GM19438 (cell line): ENCODE data around the gene TPO.
"Not testable (repeated sequence)": the region's sequence is repeated elsewhere in the genome, so short reads cannot be mapped to it uniquely, and the experiment has no call there.

Experiments
- ATAC-seq: cut with Tn5 transposase; IDR thresholded peaks from one replicate; pipeline ENCODE4 v1.9.1; 2021; ENCODE audit warnings: low read depth; ENCODE audit not compliant: unreplicated experiment

TPO gene

DNA sequence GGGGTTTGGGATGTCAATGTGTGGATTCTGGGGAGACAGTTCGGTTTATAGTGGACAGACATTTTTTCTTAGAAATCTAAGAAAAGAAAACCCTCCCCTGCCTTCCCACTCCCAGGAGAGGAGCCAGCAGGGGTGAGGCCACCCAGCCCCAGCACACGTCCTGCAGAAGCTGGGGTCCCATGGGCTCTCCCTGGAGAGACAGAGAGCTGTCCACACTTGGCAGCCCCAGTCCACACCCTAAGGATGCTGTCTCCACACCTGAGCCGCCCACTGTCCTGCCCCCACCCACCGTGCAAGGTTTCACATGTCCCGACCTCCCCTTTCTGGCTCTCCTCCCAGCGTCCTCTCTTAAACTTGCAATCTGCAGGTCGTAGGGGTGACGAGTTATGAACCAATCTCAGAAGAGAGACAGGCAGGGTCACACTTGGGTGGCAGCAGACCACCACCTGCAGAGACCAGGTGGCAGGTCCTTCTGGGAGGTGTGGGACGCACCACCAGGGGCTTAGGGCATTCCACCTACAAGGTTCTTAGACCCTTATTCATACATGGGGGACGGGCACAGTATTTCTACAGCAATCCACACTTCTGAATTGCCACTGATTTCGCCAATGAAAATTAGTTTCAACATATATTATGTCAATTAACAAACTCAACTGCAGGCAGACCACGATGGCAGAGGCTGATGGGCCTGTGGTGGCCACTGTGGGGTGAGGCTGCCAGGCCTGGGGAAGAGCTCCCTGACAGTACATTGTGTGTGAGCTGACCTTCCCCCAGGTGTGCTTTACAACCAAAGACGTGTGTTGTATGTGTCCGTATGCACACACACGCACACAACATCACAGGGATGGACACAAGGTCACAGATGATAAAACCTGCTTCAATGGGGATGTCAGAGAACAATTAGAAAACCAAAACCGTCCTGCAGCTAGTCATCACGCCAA, 158.5 kb downstream of the TPO start:
- ATAC-seq = no peak

DNA sequence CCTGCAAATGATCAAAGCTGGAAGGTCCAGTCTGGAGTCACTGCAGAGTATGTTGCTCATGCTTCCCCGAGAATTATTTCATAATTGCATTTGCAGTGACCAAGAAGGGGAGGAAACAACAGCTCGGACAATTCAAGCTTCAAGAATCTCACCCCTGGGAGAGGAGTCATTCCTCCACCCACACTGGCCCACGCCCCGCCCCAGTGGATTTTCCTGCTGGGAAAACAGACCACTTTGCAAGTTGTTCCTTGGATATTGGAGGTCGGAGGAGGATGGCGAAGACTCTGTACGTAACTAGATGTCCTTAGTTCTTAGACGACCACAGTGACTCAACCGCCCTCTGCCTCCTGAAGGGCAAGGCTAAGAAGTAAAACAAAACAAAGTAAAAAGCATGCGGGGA, 159.4 kb downstream of the TPO start:
- ATAC-seq = no peak

DNA sequence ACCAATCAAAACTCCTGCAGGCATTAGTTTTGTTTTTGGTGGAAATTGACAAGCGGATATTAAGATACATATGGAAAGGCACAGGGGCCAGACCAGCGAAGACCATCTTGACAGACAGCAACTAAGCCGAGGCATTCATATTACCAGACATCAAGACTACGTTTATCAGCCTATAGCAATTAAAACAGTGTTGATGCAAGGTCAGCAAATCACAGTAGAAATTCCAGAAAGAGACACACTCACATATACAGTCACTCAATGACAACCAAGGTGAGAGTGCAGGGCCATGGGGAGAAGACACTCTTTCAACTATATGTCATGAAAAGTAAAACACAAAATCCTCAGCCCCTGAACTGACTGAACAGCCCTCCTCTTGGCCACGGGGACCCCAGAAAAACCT, 164.6 kb downstream of the TPO start:
- ATAC-seq = no peak

DNA sequence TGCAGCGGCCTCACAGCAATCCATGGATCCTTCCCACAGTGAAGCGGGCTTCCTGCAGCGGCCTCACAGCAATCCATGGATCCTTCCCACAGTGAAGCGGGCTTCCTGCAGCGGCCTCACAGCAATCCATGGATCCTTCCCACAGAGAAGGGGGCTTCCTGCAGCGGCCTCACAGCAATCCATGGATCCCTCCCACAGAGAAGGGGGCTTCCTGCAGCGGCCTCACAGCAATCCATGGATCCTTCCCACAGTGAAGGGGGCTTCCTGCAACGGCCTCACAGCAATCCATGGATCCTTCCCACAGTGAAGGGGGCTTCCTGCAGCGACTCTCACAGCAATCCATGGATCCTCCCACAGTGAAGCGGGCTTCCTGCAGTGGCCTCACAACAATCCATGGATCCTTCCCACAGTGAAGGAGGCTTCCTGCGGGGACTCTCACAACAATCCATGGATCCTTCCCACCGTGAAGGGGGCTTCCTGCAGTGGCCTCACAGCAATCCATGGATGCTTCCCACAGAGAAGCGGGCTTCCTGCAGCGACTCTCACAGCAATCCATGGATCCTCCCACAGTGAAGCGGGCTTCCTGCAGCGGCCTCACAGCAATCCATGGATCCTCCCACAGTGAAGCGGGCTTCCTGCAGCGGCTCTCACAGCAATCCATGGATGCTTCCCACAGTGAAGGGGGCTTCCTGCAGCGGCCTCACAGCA, 168.1 kb downstream of the TPO start:
- not testable (repeated sequence) for ATAC-seq

DNA sequence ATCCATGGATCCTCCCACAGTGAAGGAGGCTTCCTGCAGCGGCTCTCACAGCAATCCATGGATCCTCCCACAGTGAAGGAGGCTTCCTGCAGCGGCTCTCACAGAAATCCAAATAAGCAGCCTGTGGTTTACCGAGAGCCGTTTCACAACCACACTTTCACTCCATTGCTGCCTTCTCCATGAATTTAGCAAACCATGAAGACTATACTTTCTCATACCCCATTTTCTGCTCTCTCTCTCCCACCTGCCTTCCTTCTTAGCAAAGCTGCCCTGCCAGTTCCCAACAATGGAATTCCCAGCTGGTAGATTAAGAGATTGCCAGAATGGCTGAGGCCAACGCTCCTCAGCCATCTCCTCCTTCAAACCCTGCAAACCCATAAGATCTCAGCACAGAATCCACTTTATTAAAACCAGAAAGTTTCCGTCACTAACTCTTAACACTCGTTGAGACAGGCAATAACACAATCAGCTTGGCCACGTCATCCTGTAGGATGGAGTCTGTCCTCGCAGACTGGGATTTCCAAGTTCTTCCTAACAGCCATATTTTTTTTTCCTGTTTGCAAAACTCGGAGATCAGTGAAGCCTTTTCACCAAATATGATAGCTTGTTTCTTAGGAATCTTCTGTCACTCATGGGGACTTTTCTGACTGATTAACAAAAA, 168.8 kb downstream of the TPO start:
- no peak for ATAC-seq

DNA sequence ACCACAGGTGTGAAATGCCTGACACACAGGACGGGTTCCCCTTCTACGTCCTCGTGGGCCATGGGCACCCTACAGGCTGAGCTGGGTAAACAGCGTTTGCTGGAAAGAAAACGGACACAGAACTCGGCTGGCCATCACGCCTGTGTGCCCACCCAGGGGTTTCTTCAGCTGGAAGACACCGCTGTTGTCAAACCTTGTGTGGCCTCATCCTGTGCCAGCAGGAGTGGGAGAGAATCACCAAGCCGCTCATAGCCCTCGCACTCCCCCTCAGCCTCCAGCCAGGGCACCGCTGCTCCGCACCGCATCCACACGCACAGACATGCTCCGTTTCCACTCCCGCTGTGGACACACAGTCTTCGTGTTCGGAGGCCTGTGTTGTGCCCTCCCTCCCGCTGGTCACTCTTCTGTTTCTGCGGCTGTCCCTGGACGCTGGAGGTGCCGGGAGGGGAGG, 169.7 kb downstream of the TPO start:
- no peak for ATAC-seq

GRCh38 chr2:1584051-1584531, 170.8 kb downstream of the TPO start:
- ATAC-seq = no peak

- no peak for ATAC-seq
Observed at GRCh38 chr2:1584691-1585485, 171.6 kb downstream of the TPO start.

- ATAC-seq = no peak
Observed at GRCh38 chr2:1585635-1586034, 172.4 kb downstream of the TPO start.

DNA sequence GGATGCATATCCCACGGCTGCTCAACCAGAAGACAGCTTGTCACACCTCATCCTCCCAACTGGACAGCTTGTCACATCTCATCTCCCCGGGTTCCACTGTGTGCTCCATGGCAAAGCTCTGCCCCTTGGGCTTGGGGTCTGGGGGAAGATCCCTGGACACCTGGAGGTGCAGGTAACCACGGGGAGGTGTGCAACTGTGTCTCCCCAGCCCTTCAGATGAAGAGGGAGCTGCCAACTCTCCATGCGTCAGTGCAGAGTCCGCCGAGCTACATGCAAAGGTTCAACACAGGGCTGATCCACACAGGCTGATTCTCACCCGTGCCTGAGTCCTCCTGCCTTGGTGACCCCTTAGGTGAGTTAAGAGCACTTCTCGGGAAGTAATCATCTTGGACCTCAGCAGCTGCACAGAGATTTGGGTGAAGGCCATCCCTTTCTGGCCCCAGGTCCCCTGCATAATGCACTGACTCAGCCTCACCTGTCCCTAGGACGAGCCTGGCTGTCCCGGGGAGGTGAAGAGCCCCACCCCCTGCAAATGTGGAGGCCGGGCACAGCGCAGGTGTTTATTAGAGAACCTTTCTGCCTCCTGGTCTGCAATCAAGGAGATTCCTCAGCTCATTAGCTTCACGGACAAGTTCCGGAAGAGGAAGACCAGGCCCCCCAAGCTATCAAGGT, 173.1 kb downstream of the TPO start:
- ATAC-seq = no peak

DNA sequence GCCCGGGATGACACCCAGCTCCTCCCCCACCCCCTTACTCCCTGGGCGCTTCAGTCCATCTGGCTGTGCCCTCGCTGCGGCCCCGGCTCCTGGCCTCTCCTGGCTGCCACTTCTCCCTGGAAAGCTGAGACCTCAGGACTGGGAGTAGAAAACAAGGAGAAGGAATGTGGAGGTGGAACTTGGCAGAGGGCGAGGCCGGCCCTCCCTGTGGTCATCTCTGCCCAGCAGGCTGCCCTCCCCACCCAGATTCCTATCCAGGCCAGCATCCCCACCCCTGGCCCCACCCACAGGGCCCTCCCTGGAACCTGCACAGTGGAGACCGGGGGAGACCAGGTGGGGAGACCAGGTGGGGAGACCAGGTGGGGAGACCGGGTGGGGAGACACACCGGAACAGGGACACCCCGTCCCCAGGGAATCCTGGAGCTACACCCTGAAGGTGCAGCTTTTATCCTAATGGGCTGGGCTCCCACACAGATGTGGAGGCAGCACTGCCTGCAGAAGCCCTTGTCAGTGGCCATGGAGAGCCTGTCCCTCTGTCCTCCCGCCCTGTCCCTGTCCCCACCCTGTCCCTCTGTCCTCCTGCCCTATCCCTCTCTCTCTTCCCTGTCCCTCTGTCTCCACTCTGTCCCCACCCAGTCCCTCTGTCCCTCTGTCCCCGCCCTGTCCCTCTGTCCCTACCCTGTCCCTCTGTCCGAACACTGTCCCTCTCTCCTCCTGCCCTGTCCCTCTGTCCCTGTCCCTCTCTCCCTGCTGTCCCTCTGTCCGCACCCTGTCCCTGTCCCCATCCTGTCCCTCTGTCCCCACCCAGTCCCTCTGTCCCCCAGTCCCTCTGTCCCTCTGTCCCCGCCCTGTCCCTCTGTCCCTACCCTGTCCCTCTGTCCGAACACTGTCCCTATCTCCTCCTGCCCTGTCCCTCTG, 173.9 kb downstream of the TPO start:
- no peak for ATAC-seq

DNA sequence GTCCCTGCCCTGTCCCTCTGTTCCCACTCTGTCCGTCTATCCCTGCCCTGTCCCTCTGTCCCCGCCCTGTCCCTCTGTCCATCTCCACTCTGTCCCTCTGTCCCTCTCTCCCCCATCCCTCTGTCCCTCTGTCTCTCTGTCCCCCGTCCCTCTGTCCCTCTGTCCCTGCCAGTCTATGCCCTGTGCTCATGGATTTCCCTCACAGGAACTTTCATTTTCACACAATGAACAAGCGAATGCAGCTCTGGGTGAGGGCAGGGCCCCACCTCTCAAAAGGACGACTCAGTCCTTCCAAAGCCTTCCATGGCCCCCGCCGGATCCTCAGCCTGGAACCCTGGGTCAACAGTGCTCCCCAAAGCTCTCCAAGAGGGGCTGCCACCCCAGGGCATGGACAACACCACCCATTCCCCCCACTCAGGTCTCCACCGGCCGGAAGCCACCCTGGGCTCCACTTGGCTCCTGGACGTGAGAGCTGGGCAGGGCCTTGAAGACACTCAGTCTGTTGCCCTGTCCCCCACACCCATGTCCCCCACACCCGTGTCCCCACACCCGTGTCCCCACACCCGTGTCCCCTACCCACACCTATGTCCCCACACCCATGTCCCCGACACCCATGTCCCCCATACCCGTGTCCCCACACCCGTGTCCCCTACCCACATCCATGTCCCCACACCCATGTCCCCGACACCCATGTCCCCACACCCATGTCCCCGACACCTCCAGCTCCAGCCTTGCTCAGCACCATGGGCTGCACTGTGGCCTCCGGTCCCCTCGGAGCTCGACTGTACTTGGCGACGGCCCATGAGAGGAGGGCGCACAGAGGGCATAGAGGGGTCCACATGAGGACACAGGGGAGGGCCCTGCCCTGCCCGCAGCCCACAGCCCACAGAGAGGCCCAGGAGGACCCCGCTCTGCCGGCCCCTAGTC, 175.1 kb downstream of the TPO start:
- ATAC-seq = no peak

DNA sequence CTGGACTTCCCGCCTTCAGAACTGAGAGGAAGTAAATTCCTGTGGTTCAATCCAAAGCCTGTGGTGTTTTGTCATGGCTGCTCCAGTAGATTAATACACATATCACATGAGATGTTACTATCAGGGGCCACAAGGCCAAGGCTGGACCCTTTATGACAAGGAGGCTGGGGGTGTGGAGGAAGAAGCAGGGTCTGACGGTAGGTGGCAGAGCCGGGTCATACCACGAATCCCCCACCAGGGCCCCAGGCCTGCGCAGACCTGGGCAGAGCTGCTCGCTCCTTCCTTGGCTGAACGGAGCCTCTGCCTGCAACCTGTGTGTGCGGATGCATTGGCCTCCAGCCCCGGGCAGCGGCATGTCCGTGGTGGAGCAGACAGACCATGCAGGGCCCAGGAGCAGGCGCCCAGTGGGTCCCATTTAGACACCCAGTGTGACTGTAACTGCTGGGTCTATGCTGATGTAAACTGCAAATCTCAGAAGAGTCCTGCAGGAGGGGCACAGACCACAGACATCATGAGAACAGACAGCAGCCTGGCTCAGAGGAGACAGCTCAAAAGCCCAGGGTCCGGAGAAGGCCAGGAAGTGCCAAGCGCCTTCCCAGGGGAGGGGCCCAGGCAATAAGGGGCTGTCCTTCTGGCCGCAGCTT, 175.8 kb downstream of the TPO start:
- no peak for ATAC-seq

- no peak for ATAC-seq
Observed at GRCh38 chr2:1590596-1591460, 177.6 kb downstream of the TPO start.

DNA sequence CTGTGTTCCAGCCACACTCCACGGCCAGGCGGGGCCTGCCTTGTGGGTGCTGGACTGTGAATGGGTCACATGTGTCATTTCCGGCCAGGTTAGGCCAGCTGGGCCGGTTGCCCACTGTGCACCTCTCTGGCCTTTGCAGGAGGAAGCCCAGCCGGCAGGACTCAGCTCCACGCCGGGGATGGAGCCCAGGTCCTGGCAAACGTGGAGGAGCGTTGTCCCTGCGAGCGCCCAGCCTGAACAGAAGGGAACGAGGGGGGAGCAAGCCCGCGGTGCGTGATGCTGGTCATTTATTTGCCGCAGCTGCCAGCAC, 178.2 kb downstream of the TPO start:
- ATAC-seq = no peak
